ENCODE data around the gene C10orf90. TPM values are rescaled to one million over a fixed set of nuclear protein-coding genes. Genes with fewer than 3 reads are reported as not detected.

Gene C10orf90
- total and polyA plus RNA-seq, 2 donors (not counting 3 experiments of a cell fraction or from before 2014, with no cell fraction given) = not detected

- no TSS peak for BruUV-seq (replicated peaks)
- intact Hi-C loops (cut with micrococcal nuclease) = no loop called here
These were observed 3.1 kb upstream of the C10orf90 start for GRCh38 chr10:126673565-126673964.

More at GRCh38 chr10:126673565-126673964, 3.1 kb upstream of the C10orf90 start:
- DNase-seq (ENCODE audit: low read depth, low spot score) (no peak), FAIRE-seq (no peak)
- Histone ChIP-seq H2AFZ (ENCODE audit: low read depth, low read length) (no peak overlapping the region), H3K9ac (replicated peaks; ENCODE audit: extremely low read depth, insufficient read depth, low read length) (no peak overlapping the region), H3K4me2 (ENCODE audit: insufficient read depth, low read length) (no peak overlapping the region), H3K27me3 (ENCODE audit: control insufficient read depth in 2 of 2, insufficient read depth in 2 of 2, low read length in 2 of 2) (no peaks in the 10 kb centered on the region), H3K27ac (ENCODE audit: insufficient read depth, low read depth, low read length) (no peak overlapping the region), H3K9me1 (replicated peaks; ENCODE audit: control insufficient read depth, extremely low read depth, insufficient read depth, low read length) (no peaks in the 10 kb centered on the region), H3K4me1 (ENCODE audit: control insufficient read depth, extremely low read depth, insufficient read depth, low read length) (no peaks in the 10 kb centered on the region), H4K20me1 (replicated peaks; ENCODE audit: control insufficient read depth, extremely low read depth, insufficient read depth, low read length) (no peaks in the 10 kb centered on the region), H3K4me3 (replicated peaks in 1 of 3; ENCODE audit: insufficient read depth in 1 of 3, low read depth in 1 of 3, low read length in 3 of 3) (no peak overlapping the region), H3K36me3 (ENCODE audit: control insufficient read depth in 2 of 2, extremely low read depth in 1 of 2, insufficient read depth in 2 of 2, low read length in 2 of 2) (no peaks in the 10 kb centered on the region), H3K79me2 (ENCODE audit: control insufficient read depth, insufficient read depth, low read length) (no peaks in the 10 kb centered on the region), H3K9me3 (replicated peaks; ENCODE audit: control insufficient read depth, insufficient read depth, low read length) (peaks cover 3% of the 10 kb centered on the region)
- ChIA-PET CTCF (no interaction called here), POLR2A (no interaction called here)
- no peak for TF ChIP-seq CTCF (IDR thresholded peaks at IDR 0.05; ENCODE audit: extremely low read depth in 1 of 2, insufficient read depth in 1 of 2, low read depth in 1 of 2, low read length in 2 of 2)
- no peak for TF ChIP-seq MAX (IDR thresholded peaks at IDR 0.05; ENCODE audit: insufficient read depth, insufficient read length)
- TF ChIP-seq POLR2A (IDR thresholded peaks at IDR 0.05; ENCODE audit: low read depth, low read length) = no peak
- no peak for TF ChIP-seq FOS (IDR thresholded peaks at IDR 0.05; ENCODE audit: borderline replicate concordance, insufficient read depth, low read length)
- TF ChIP-seq EZH2 (IDR thresholded peaks at IDR 0.05; ENCODE audit: borderline replicate concordance, low read depth, low read length, severe bottlenecking) = no peak
- TF ChIP-seq GATA2 (IDR thresholded peaks at IDR 0.05; ENCODE audit: insufficient read depth, insufficient read length, low read depth, low read length) = no peak
- TF ChIP-seq MYC (IDR thresholded peaks at IDR 0.05; ENCODE audit: low read depth, low read length) = no peak
- TF ChIP-seq JUN (IDR thresholded peaks at IDR 0.05; ENCODE audit: borderline replicate concordance, insufficient read depth, insufficient read length, low read depth) = no peak
- TF ChIP-seq POLR2AphosphoS5 (IDR thresholded peaks at IDR 0.05; ENCODE audit: insufficient read depth, low read depth, low read length) = no peak
- dilution Hi-C loops (cut with MboI; ENCODE audit: extremely low pct_ligation_motif_present, low sequenced_read_pairs) = no loop called here
